ENCODE measurements around the gene TCEAL9.

DNA sequence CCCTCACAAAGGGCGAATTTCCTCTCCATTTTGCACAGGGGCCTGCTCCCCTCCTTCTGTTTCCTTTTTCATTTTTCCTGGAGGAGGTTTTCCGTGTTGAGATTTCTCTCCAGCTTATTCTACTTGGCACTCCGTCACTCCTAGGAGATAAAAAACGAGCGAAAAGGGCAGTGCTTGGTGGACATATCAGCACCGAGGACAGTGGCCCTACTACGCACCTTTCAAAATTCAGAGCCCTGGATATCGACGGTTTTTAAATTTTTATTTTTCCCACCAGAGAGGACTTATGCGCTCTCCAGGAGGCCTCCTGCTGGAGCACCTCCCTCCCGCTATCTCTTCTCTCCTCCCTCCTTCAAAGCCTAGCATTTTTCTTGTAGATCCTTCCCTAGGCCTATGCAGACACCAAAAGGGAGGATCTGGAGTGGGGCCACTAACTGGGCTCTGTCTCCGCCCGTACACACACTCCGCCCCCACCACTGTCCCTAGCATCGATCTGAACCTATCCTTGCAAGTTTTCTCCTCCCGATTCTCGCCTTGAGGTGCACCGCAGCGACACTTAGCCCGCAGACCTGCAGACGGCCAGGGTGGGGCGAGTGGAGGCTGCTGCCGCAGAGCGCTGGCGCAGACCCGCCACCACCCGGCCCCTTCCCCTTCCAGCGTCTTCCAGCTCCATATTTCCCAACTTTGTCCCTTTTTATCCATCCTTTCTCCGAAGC is 8.5 kb upstream of the TCEAL9 start:
- TF ChIP-seq POLR2A (IDR thresholded peaks at IDR 0.05) = no peak
- TF ChIP-seq, protein P1, sequence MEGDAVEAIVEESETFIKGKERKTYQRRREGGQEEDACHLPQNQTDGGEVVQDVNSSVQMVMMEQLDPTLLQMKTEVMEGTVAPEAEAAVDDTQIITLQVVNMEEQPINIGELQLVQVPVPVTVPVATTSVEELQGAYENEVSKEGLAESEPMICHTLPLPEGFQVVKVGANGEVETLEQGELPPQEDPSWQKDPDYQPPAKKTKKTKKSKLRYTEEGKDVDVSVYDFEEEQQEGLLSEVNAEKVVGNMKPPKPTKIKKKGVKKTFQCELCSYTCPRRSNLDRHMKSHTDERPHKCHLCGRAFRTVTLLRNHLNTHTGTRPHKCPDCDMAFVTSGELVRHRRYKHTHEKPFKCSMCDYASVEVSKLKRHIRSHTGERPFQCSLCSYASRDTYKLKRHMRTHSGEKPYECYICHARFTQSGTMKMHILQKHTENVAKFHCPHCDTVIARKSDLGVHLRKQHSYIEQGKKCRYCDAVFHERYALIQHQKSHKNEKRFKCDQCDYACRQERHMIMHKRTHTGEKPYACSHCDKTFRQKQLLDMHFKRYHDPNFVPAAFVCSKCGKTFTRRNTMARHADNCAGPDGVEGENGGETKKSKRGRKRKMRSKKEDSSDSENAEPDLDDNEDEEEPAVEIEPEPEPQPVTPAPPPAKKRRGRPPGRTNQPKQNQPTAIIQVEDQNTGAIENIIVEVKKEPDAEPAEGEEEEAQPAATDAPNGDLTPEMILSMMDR (IDR thresholded peaks at IDR 0.05) = no peak
